ENCODE results near the gene ANTKMT. TPM values are rescaled to one million over a fixed set of nuclear protein-coding genes. Genes with fewer than 3 reads are reported as not detected.
A peak's percentile ranks its signal among the peaks of the same experiment; 100 is the strongest.

ANTKMT gene
- total RNA-seq: 55.1 and 62.5 TPM in 2 replicates
- polyA plus RNA-seq: 72.4 and 82.6 TPM in 2 replicates

- peak within 1 kb of the TSS; percentile 90 for H3K27ac ChIP-seq
- H3K36me3 ChIP-seq: no peaks in the 10 kb centered on the region
- peak; percentile 79 to 95 for DNase-seq (ENCODE audit: low read depth in 1 of 2, low spot score in 1 of 2)
- TF ChIP-seq CTCF (IDR thresholded peaks at IDR 0.05; ENCODE audit: low read depth, low read length): no peak
- H3K4me1 ChIP-seq (ENCODE audit: low read depth): peaks cover 21% of the 10 kb centered on the region
- H3K4me3 ChIP-seq: peak within 1 kb of the TSS; percentile 85
- H3K27me3 ChIP-seq: no peaks in the 10 kb centered on the region
- H3K9me3 ChIP-seq (ENCODE audit: low read depth): no peaks in the 10 kb centered on the region
Observed at GRCh38 chr16:720990-721764, at the start of gene ANTKMT. Gene ANTKMT, plus strand, starts transcription at chr16:721146. Its CDS starts 129 bp downstream, at chr16:721275.

GRCh38 chr16:671353-672131 is 49.4 kb upstream of the ANTKMT start:
- Histone ChIP-seq H3K36me3 (peaks cover 35% of the 10 kb centered on the region), H3K9me3 (ENCODE audit: low read depth) (no peaks in the 10 kb centered on the region), H3K4me1 (ENCODE audit: low read depth) (peaks cover 5% of the 10 kb centered on the region), H3K27ac (no peak overlapping the region), H3K27me3 (no peaks in the 10 kb centered on the region), H3K4me3 (no peak overlapping the region)
- DNase-seq (ENCODE audit: low read depth in 1 of 2, low spot score in 1 of 2): no peak
- no peak for TF ChIP-seq CTCF (IDR thresholded peaks at IDR 0.05; ENCODE audit: low read depth, low read length)

- Histone ChIP-seq H3K27me3 (no peaks in the 10 kb centered on the region), H3K27ac (no peak overlapping the region), H3K36me3 (peaks cover 35% of the 10 kb centered on the region), H3K9me3 (ENCODE audit: low read depth) (no peaks in the 10 kb centered on the region), H3K4me1 (ENCODE audit: low read depth) (peaks cover 5% of the 10 kb centered on the region), H3K4me3 (no peak overlapping the region)
- TF ChIP-seq CTCF (IDR thresholded peaks at IDR 0.05; ENCODE audit: low read depth, low read length): no peak
- DNase-seq (ENCODE audit: low read depth in 1 of 2, low spot score in 1 of 2): no peak
Observed at GRCh38 chr16:672371-672770, 48.6 kb upstream of the ANTKMT start.

- Histone ChIP-seq H3K4me3 (no peak overlapping the region), H3K27ac (no peak overlapping the region), H3K9me3 (ENCODE audit: low read depth) (no peaks in the 10 kb centered on the region), H3K27me3 (no peaks in the 10 kb centered on the region), H3K4me1 (ENCODE audit: low read depth) (peaks cover 5% of the 10 kb centered on the region), H3K36me3 (peaks cover 35% of the 10 kb centered on the region)
- TF ChIP-seq CTCF (IDR thresholded peaks at IDR 0.05; ENCODE audit: low read depth, low read length): no peak
- DNase-seq (ENCODE audit: low read depth in 1 of 2, low spot score in 1 of 2): no peak
Observed at GRCh38 chr16:672851-673250, 48.1 kb upstream of the ANTKMT start.

GRCh38 chr16:673399-673991 is 47.5 kb upstream of the ANTKMT start:
- H3K4me3 ChIP-seq: no peak overlapping the region
- DNase-seq (ENCODE audit: low read depth in 1 of 2, low spot score in 1 of 2): no peak
- no peaks in the 10 kb centered on the region for H3K9me3 ChIP-seq (ENCODE audit: low read depth)
- H3K27me3 ChIP-seq: no peaks in the 10 kb centered on the region
- no peak for TF ChIP-seq CTCF (IDR thresholded peaks at IDR 0.05; ENCODE audit: low read depth, low read length)
- H3K27ac ChIP-seq: no peak overlapping the region
- H3K36me3 ChIP-seq: peaks cover 35% of the 10 kb centered on the region
- peaks cover 5% of the 10 kb centered on the region for H3K4me1 ChIP-seq (ENCODE audit: low read depth)
